Astrocyte (in vitro differentiated cells and primary cell): ENCODE data around the gene PKMYT1.

Experiments
- EZH2 ChIP-seq: IDR thresholded peaks from 2 replicates; pipeline ENCODE4 v1.6.1; 2012; ENCODE audit warnings: mild to moderate bottlenecking, low read length, inconsistent platforms; ENCODE audit not compliant: insufficient read depth
- TF ChIP-seq, protein P1 (sequence below): IDR thresholded peaks from 2 replicates; pipeline ENCODE4 v1.5.1; 2011; ENCODE audit warnings: low read depth, mild to moderate bottlenecking, inconsistent platforms, low read length, moderate library complexity; ENCODE audit not compliant: insufficient read depth

DNA sequence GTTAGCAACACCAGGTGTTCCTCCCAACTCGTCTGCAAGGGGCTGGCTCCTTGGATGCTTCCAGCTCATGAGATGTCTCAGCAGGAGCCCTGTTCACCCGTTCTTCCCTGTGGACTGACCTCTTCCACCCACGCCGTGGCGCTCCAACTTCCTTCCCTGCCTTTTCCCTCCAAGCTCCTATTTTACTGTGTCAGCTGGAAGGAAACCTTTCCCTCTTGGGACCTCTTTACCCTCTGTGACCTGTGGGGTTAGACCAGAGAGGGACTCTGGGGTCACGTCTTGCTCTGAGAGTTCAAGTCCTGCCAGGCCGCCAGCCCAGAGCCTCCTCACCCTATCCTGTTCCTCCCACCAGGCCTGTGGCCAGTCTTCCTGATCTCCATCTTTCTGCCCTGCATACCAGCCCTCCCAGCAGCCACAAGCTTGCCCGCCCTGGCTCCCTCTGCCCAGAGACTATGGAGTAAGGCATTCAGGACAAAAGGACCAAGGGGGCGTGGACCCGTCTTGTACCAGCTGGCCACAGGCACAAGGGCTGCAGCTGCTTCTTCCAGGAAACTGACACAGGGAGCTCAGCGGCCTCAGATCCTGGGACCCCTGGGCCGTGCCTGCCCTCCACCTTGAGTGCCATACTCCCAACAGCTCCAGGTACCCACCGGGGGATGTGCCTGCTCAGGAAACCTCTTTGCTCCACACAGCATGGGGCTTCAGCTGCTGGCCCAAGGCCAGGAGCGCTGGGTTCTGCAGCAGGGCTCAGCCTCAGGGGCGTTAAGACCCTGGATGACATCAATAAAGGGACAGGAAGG lies 8.1 kb downstream of the PKMYT1 start:
- TF ChIP-seq, protein P1, sequence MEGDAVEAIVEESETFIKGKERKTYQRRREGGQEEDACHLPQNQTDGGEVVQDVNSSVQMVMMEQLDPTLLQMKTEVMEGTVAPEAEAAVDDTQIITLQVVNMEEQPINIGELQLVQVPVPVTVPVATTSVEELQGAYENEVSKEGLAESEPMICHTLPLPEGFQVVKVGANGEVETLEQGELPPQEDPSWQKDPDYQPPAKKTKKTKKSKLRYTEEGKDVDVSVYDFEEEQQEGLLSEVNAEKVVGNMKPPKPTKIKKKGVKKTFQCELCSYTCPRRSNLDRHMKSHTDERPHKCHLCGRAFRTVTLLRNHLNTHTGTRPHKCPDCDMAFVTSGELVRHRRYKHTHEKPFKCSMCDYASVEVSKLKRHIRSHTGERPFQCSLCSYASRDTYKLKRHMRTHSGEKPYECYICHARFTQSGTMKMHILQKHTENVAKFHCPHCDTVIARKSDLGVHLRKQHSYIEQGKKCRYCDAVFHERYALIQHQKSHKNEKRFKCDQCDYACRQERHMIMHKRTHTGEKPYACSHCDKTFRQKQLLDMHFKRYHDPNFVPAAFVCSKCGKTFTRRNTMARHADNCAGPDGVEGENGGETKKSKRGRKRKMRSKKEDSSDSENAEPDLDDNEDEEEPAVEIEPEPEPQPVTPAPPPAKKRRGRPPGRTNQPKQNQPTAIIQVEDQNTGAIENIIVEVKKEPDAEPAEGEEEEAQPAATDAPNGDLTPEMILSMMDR = no peak
- no peak for TF ChIP-seq EZH2
